Transverse colon (tissue), 4 donors: ENCODE results near the gene PHLDB2. TPM values are rescaled to one million over a fixed set of nuclear protein-coding genes. Genes with fewer than 3 reads are reported as not detected.

Experiments
- DNase-seq: peaks from one replicate; pipeline ENCODE4 v3.0.0-alpha.2; 2019
- H3K27ac ChIP-seq, 4 donors: fragments of 200-600 bp; sonication (generic); 2 replicates each; pipeline ENCODE4 v1.5.1; 2016 to 2018; ENCODE audit warnings: inconsistent platforms in 4 of 4
- H3K27me3 ChIP-seq: fragments of 200-600 bp; sonication (generic); 2 replicates; pipeline ENCODE4 v1.5.1; 2017; ENCODE audit warnings: inconsistent platforms
- H3K36me3 ChIP-seq, 4 donors: fragments of 200-600 bp; sonication (generic); 2 replicates each; pipeline ENCODE4 v1.5.1; 2017 to 2019; ENCODE audit warnings: inconsistent platforms in 4 of 4
- H3K4me1 ChIP-seq, 4 donors: fragments of 200-600 bp; sonication (generic); 2 replicates each; pipeline ENCODE4 v1.5.1; 2017 to 2020; ENCODE audit warnings: inconsistent platforms in 4 of 4
- H3K4me3 ChIP-seq, 4 donors: fragments of 200-600 bp; sonication (generic); 1 replicate in 1 of 4; 2 replicates in 3 of 4; pipeline versions ENCODE4 v1.5.1 to v1.6.1; 2017 to 2019; ENCODE audit warnings: inconsistent platforms in 4 of 4
- H3K9me3 ChIP-seq, 2 donors: fragments of 200-600 bp; sonication (generic); 2 replicates each; pipeline ENCODE4 v1.5.1; 2017 to 2019; ENCODE audit warnings: inconsistent platforms in 2 of 2
- EP300 ChIP-seq: sonication (generic); formaldehyde crosslinking; IDR thresholded peaks from one replicate; pipeline ENCODE4 v1.6.1; 2017; ENCODE audit warnings: antibody characterized with exemption, low read depth
- POLR2A ChIP-seq: fragments of 450-650 bp; IDR thresholded peaks from one replicate; pipeline ENCODE4 v1.6.1; 2016; ENCODE audit warnings: antibody characterized with exemption, mild to moderate bottlenecking, moderate library complexity
- POLR2AphosphoS5 ChIP-seq, 3 donors: sonication (generic); formaldehyde crosslinking; IDR thresholded peaks; one replicate each; pipeline ENCODE4 v1.6.1; 2016; ENCODE audit warnings: antibody characterized with exemption in 3 of 3
- whole genome bisulfite sequencing, 2 donors: methylation state at CpG; one replicate each; pipeline ENCODE4 v1.1.5; 2018; ENCODE audit warnings: low coverage in 1 of 2; 5-methylcytosine and 5-hydroxymethylcytosine counted together
- in situ Hi-C, 4 donors: fragments of 200-750 bp; cut with MboI; loops; one replicate each; pipeline versions ENCODE4 v1.15.0 to v1.15.1; 2017; ENCODE audit warnings: low sequenced_read_pairs in 3 of 4, low pct_ligation_motif_present in 1 of 4, low pct_unique_long_range_greater_than_20kb in 1 of 4
- intact Hi-C: fragments of 100-400 bp; cut with DNase I; formaldehyde crosslinking; loops from one replicate; pipeline ENCODE4 v1.15.1; 2023; ENCODE audit warnings: low total_unique reads
- total RNA-seq, 4 donors: library from RNA; depleted of rRNA; stranded (reverse); fragments of >200 nt; gene quantifications; one replicate each; pipeline ENCODE4 v1.1.0, GENCODE V29; 2016
- TF ChIP-seq, protein P1 (sequence below), 5 experiments: fragments of 200-600 bp in 3 of 5; fragments of 450-650 bp in 2 of 5; sonication (generic) in 3 of 5; IDR thresholded peaks; 1 replicate in 2 of 5; 2 replicates in 3 of 5; pipeline ENCODE4 v1.5.1; 2016 to 2017; ENCODE audit warnings: antibody characterized with exemption in 5 of 5, inconsistent platforms in 3 of 5, mild to moderate bottlenecking in 2 of 5, moderate library complexity in 1 of 5

PHLDB2 gene
- total RNA-seq, 4 donors from 2014 or later, result 20.3 to 43.8 (median 24.5) TPM

GRCh38 chr3:111848283-111848682, 10.8 kb upstream of the PHLDB2 start:
- no peaks in the 10 kb centered on the region for H3K4me1 ChIP-seq
- no peak overlapping the region for H3K27ac ChIP-seq
- H3K27me3 ChIP-seq, result no peaks in the 10 kb centered on the region
- 67% methylated on average over 1 of the region's 1 CpG for WGBS, 2 donors
- DNase-seq, result no peak
- no peaks in the 10 kb centered on the region for H3K9me3 ChIP-seq
- in situ Hi-C loops (no loop called here), intact Hi-C loops (no loop called here)
- TF ChIP-seq EP300 (no peak), POLR2AphosphoS5 (IDR thresholded peaks at IDR 0.05) (no peak), POLR2A (no peak)
- TF ChIP-seq, protein P1, sequence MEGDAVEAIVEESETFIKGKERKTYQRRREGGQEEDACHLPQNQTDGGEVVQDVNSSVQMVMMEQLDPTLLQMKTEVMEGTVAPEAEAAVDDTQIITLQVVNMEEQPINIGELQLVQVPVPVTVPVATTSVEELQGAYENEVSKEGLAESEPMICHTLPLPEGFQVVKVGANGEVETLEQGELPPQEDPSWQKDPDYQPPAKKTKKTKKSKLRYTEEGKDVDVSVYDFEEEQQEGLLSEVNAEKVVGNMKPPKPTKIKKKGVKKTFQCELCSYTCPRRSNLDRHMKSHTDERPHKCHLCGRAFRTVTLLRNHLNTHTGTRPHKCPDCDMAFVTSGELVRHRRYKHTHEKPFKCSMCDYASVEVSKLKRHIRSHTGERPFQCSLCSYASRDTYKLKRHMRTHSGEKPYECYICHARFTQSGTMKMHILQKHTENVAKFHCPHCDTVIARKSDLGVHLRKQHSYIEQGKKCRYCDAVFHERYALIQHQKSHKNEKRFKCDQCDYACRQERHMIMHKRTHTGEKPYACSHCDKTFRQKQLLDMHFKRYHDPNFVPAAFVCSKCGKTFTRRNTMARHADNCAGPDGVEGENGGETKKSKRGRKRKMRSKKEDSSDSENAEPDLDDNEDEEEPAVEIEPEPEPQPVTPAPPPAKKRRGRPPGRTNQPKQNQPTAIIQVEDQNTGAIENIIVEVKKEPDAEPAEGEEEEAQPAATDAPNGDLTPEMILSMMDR (IDR thresholded peaks at IDR 0.05), result no peak
- no peaks in the 10 kb centered on the region for H3K36me3 ChIP-seq
- H3K4me3 ChIP-seq, result no peak overlapping the region

DNA sequence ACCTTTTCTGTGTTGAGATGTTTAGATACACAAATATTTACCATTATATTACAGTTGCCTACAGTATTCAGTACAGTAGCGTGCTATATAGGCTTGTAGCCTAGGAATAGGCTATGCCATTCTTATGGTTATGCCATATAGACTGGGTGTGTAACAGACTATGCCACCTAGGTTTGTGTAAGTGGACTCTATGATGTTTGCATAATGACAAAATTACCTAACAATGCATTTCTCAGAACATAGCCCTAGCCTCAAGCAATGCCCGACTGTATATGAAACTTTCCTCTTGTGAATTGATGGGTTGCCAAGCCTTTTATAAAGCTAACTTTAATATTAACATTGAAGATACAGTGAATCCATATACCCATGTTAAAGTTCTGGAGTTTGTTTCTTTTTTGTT, 10.3 kb upstream of the PHLDB2 start:
- TF ChIP-seq POLR2AphosphoS5 (IDR thresholded peaks at IDR 0.05) (no peak), POLR2A (no peak), EP300 (no peak)
- TF ChIP-seq, protein P1 (IDR thresholded peaks at IDR 0.05), result no peak
- Histone ChIP-seq H3K9me3 (no peaks in the 10 kb centered on the region), H3K27me3 (no peaks in the 10 kb centered on the region), H3K4me3 (no peak overlapping the region), H3K27ac (no peak overlapping the region), H3K36me3 (no peaks in the 10 kb centered on the region), H3K4me1 (no peaks in the 10 kb centered on the region)
- intact Hi-C loops (no loop called here), in situ Hi-C loops (no loop called here)
- DNase-seq, result no peak
- WGBS, 2 donors, result 44 to 67% methylated on average over 1 to 2 of the region's 2 CpGs

GRCh38 chr3:111850537-111850936, 8.5 kb upstream of the PHLDB2 start:
- H3K4me3 ChIP-seq, result no peak overlapping the region
- WGBS, 2 donors, result 61 to 62% methylated on average over 3 of the region's 3 CpGs
- no peaks in the 10 kb centered on the region for H3K36me3 ChIP-seq
- DNase-seq, result no peak
- no peaks in the 10 kb centered on the region for H3K27me3 ChIP-seq
- H3K27ac ChIP-seq, result no peak overlapping the region
- no peak for TF ChIP-seq EP300
- TF ChIP-seq, protein P1 (IDR thresholded peaks at IDR 0.05), result no peak
- no peak for TF ChIP-seq POLR2A
- no peak for TF ChIP-seq POLR2AphosphoS5 (IDR thresholded peaks at IDR 0.05)
- in situ Hi-C loops, result no loop called here
- H3K9me3 ChIP-seq, result no peaks in the 10 kb centered on the region
- intact Hi-C loops, result no loop called here
- H3K4me1 ChIP-seq, result no peaks in the 10 kb centered on the region

- H3K4me1 ChIP-seq, result no peaks in the 10 kb centered on the region
- TF ChIP-seq, protein P1 (IDR thresholded peaks at IDR 0.05), result no peak
- TF ChIP-seq POLR2A, result no peak
- H3K27me3 ChIP-seq, result no peaks in the 10 kb centered on the region
- H3K9me3 ChIP-seq, result no peaks in the 10 kb centered on the region
- H3K36me3 ChIP-seq, result no peaks in the 10 kb centered on the region
- no peak overlapping the region for H3K4me3 ChIP-seq
- intact Hi-C loops, result no loop called here
- WGBS, 2 donors, result 57% methylated on average over 8 of the region's 8 CpGs
- in situ Hi-C loops, result no loop called here
- peak overlapping the region in 1 of 4 donors; percentile 2 for H3K27ac ChIP-seq
- DNase-seq, result no peak
Measured at GRCh38 chr3:111851511-111851954, 7.5 kb upstream of the PHLDB2 start.
